Panc1 (cell line): ENCODE results near the gene C6orf132. TPM values are rescaled to one million over a fixed set of nuclear protein-coding genes. Genes with fewer than 3 reads are reported as not detected.

Experiments used
- ATAC-seq: fragments of 200-7000 bp; cut with Tn5 transposase; 2 replicates; pipeline ENCODE4 v1.9.1; 2020; ENCODE audit warnings: mild to moderate bottlenecking, moderate library complexity
- BruUV-seq: library from RNA; stranded (reverse); fragments of 400-500 nt; replicated peaks from 2 replicates; lab custom pipeline; 2021; lab: Mats Ljungman, UMichigan
- CTCF ChIA-PET: fragments of 300-600 bp; sonication (Branson Sonifier 250); formaldehyde crosslinking; loops from one replicate; lab custom pipeline; 2022; ENCODE audit warnings: antibody characterized with exemption; lab: Charles Lee
- POLR2A ChIA-PET: fragments of 300-600 bp; sonication (Branson Sonifier 250); formaldehyde crosslinking; loops from one replicate; lab custom pipeline; 2022; ENCODE audit warnings: antibody characterized with exemption; lab: Charles Lee
- DNase-seq: peaks from one replicate; pipeline ENCODE4 v3.0.0-alpha.2; 2010; ENCODE audit warnings: low read depth, low spot score
- H3K27ac ChIP-seq: 2 replicates; pipeline ENCODE4 v1.5.1; 2011; ENCODE audit warnings: mild to moderate bottlenecking, low read length, inconsistent platforms
- H3K27me3 ChIP-seq: fragments of 200-500 bp; sonication (Bioruptor generic); 2 replicates; pipeline ENCODE4 v1.6.0; 2014; ENCODE audit warnings: low read length, inconsistent platforms; ENCODE audit not compliant: control insufficient read depth, insufficient read depth
- H3K36me3 ChIP-seq: fragments of 200-500 bp; sonication (Bioruptor generic); 2 replicates; pipeline ENCODE4 v1.5.1; 2014; ENCODE audit warnings: inconsistent platforms, mild to moderate bottlenecking, low read length, moderate library complexity; ENCODE audit not compliant: control insufficient read depth, insufficient read depth
- H3K4me1 ChIP-seq: 2 replicates; pipeline ENCODE4 v1.5.1; 2011; ENCODE audit warnings: inconsistent platforms, mild to moderate bottlenecking, low read length, moderate library complexity; ENCODE audit not compliant: control insufficient read depth, insufficient read depth
- H3K4me3 ChIP-seq, 2 experiments: 2 replicates each; pipeline ENCODE4 v1.5.1; 2011 to 2012; ENCODE audit warnings: low read depth in 2 of 2, low read length in 2 of 2, mild to moderate bottlenecking in 2 of 2, inconsistent platforms in 1 of 2, moderate library complexity in 1 of 2
- H3K9me3 ChIP-seq: fragments of 200-500 bp; sonication (Bioruptor generic); 2 replicates; pipeline ENCODE4 v1.5.1; 2014; ENCODE audit warnings: low read depth, mild to moderate bottlenecking, inconsistent platforms, low read length, moderate library complexity; ENCODE audit not compliant: control insufficient read depth, insufficient read depth
- CTCF ChIP-seq: fragments of 450-650 bp; IDR thresholded peaks from 2 replicates; pipeline ENCODE4 v1.5.1; 2017; ENCODE audit warnings: mild to moderate bottlenecking
- POLR2AphosphoS5 ChIP-seq: IDR thresholded peaks from 2 replicates; pipeline ENCODE4 v1.6.1; 2012; ENCODE audit warnings: mild to moderate bottlenecking, low read depth, low read length, moderate library complexity
- REST ChIP-seq, 2 experiments: IDR thresholded peaks; 2 replicates each; pipeline ENCODE4 v1.6.1; 2011 to 2012; ENCODE audit warnings: low read depth in 2 of 2, control low read depth in 1 of 2, low read length in 1 of 2, mild to moderate bottlenecking in 1 of 2, moderate library complexity in 1 of 2; ENCODE audit not compliant: insufficient read depth in 1 of 2
- SIN3A ChIP-seq: IDR thresholded peaks from 2 replicates; pipeline ENCODE4 v1.6.1; 2012; ENCODE audit warnings: low read depth, mild to moderate bottlenecking, low read length, moderate library complexity, borderline replicate concordance; ENCODE audit not compliant: insufficient read depth
- TCF7L2 ChIP-seq: IDR thresholded peaks from 2 replicates; pipeline ENCODE4 v1.6.1; 2011; ENCODE audit warnings: mild to moderate bottlenecking, low read depth, low read length, inconsistent platforms
- in situ Hi-C: cut with HindIII; loops from 2 replicates; pipeline ENCODE4 v1.10.0; 2016; ENCODE audit warnings: low sequenced_read_pairs, low pct_unique_long_range_greater_than_20kb
- intact Hi-C: fragments of 100-400 bp; cut with micrococcal nuclease; formaldehyde crosslinking; loops from one replicate; pipeline ENCODE4 v1.10.0; 2022; ENCODE audit not compliant: unreplicated experiment
- total RNA-seq: library from RNA; stranded (reverse); gene quantifications from one replicate; pipeline ENCODE4 v1.2.1, GENCODE V29; 2021; ENCODE audit not compliant: unreplicated experiment

Gene C6orf132
- total RNA-seq, 1 experiment from 2014 or later, result 12.9 TPM

- no TSS peak for BruUV-seq
- CTCF ChIA-PET, result no interaction called here
- Histone ChIP-seq H3K4me1 (no peaks in the 10 kb centered on the region), H3K27ac (no peak overlapping the region), H3K9me3 (no peaks in the 10 kb centered on the region), H3K36me3 (no peaks in the 10 kb centered on the region), H3K27me3 (no peaks in the 10 kb centered on the region), H3K4me3 (no peak overlapping the region)
- ATAC-seq (no peak), DNase-seq (no peak)
- POLR2A ChIA-PET, result no interaction called here
- no peak for TF ChIP-seq POLR2AphosphoS5
- no peak for TF ChIP-seq TCF7L2
- TF ChIP-seq REST (IDR thresholded peaks at IDR 0.05; ENCODE audit: insufficient read depth in 1 of 2, low read depth in 2 of 2, low read length in 1 of 2), result no peak
- TF ChIP-seq SIN3A, result no peak
- no peak for TF ChIP-seq CTCF
- intact Hi-C loops (no loop called here), in situ Hi-C loops (no loop called here)
Measured at GRCh38 chr6:42158631-42159030, 16.2 kb upstream of the C6orf132 start.

GRCh38 chr6:42158011-42158410 lies 15.6 kb upstream of the C6orf132 start:
- in situ Hi-C loops, result no loop called here
- H3K4me3 ChIP-seq, result no peak overlapping the region
- H3K27ac ChIP-seq, result no peak overlapping the region
- ATAC-seq (no peak; the same call in 1 of the 2 replicates), DNase-seq (no peak)
- intact Hi-C loops, result no loop called here
- ChIA-PET CTCF (no interaction called here), POLR2A (interaction anchor here (0.7 kb wide), 1 partner anchor 16 kb away, joined by 4 read pairs; no protein-coding TSS in a partner anchor)
- H3K36me3 ChIP-seq, result no peaks in the 10 kb centered on the region
- no peaks in the 10 kb centered on the region for H3K4me1 ChIP-seq
- no peaks in the 10 kb centered on the region for H3K9me3 ChIP-seq
- BruUV-seq, result no TSS peak
- H3K27me3 ChIP-seq, result no peaks in the 10 kb centered on the region
- TF ChIP-seq REST (IDR thresholded peaks at IDR 0.05; ENCODE audit: insufficient read depth in 1 of 2, low read depth in 2 of 2, low read length in 1 of 2) (no peak), TCF7L2 (no peak), POLR2AphosphoS5 (no peak), CTCF (no peak), SIN3A (no peak)
